Suprapubic skin (tissue), 4 donors: ENCODE measurements around the gene NT5C3B. TPM values are rescaled to one million over a fixed set of nuclear protein-coding genes. Genes with fewer than 3 reads are reported as not detected.
A peak's percentile ranks its signal among the peaks of the same experiment; 100 is the strongest.

Experiments
- DNase-seq, 2 donors: peaks; one replicate each; pipeline ENCODE4 v3.0.0-alpha.2; 2019; ENCODE audit warnings: low spot score in 2 of 2
- H3K27ac ChIP-seq: fragments of 200-600 bp; sonication (generic); one replicate; pipeline ENCODE4 v1.5.1; 2019
- H3K27me3 ChIP-seq: fragments of 200-600 bp; sonication (generic); one replicate; pipeline ENCODE4 v1.5.1; 2019
- H3K36me3 ChIP-seq: fragments of 200-600 bp; sonication (generic); one replicate; pipeline ENCODE4 v1.5.1; 2019
- H3K4me1 ChIP-seq: fragments of 200-600 bp; sonication (generic); one replicate; pipeline ENCODE4 v1.5.1; 2019
- H3K4me3 ChIP-seq: fragments of 200-600 bp; sonication (generic); one replicate; pipeline ENCODE4 v1.5.1; 2019; ENCODE audit warnings: mild to moderate bottlenecking
- H3K9me3 ChIP-seq: fragments of 200-600 bp; sonication (generic); one replicate; pipeline ENCODE4 v1.5.1; 2019
- CTCF ChIP-seq, 2 donors: fragments of 200-600 bp in 1 of 2; fragments of 450-650 bp in 1 of 2; sonication (generic) in 1 of 2; IDR thresholded peaks; one replicate each; pipeline ENCODE4 v1.5.1; 2016 to 2019; ENCODE audit warnings: antibody characterized with exemption in 2 of 2, mild to moderate bottlenecking in 1 of 2, moderate library complexity in 1 of 2
- EP300 ChIP-seq: sonication (generic); formaldehyde crosslinking; IDR thresholded peaks from one replicate; pipeline ENCODE4 v1.6.1; 2017; ENCODE audit warnings: antibody characterized with exemption
- POLR2A ChIP-seq, 2 donors: fragments of 450-650 bp; IDR thresholded peaks; one replicate each; pipeline ENCODE4 v1.6.1; 2017; ENCODE audit warnings: antibody characterized with exemption in 2 of 2, mild to moderate bottlenecking in 2 of 2, moderate library complexity in 2 of 2
- POLR2AphosphoS5 ChIP-seq, 3 donors: sonication (generic); formaldehyde crosslinking; IDR thresholded peaks; one replicate each; pipeline ENCODE4 v1.6.1; 2017; ENCODE audit warnings: antibody characterized with exemption in 3 of 3
- WGBS: methylation state at CpG from one replicate; pipeline ENCODE4 v1.1.5; 2018; 5-methylcytosine and 5-hydroxymethylcytosine counted together
- total RNA-seq, 4 donors: library from RNA; depleted of rRNA; stranded (reverse); fragments of >200 nt; gene quantifications; one replicate each; pipeline ENCODE4 v1.1.0, GENCODE V29; 2016

NT5C3B gene
- total RNA-seq, 4 donors from 2014 or later = 21.6 to 41.2 (median 30.7) TPM

- Histone ChIP-seq H3K4me3 (peak overlapping the region; percentile 31), H3K27me3 (no peaks in the 10 kb centered on the region), H3K9me3 (no peaks in the 10 kb centered on the region), H3K4me1 (peaks cover 67% of the 10 kb centered on the region), H3K27ac (peak overlapping the region; percentile 94), H3K36me3 (no peaks in the 10 kb centered on the region)
- no peak for TF ChIP-seq CTCF (IDR thresholded peaks at IDR 0.05)
- TF ChIP-seq POLR2AphosphoS5 (IDR thresholded peaks at IDR 0.05) = peak in 1 of 3 donors; percentile 66
- WGBS = 33% methylated on average over 15 of the region's 22 CpGs
- peak in 1 of 2 donors; percentile 76 for DNase-seq
These were observed 42.9 kb downstream of the NT5C3B start for GRCh38 chr17:41792845-41793783.

GRCh38 chr17:41787021-41787418 lies 49.0 kb downstream of the NT5C3B start:
- no peaks in the 10 kb centered on the region for H3K27me3 ChIP-seq
- WGBS = 21% methylated on average over 4 of the region's 4 CpGs
- peak overlapping the region; percentile 97 for H3K4me3 ChIP-seq
- H3K27ac ChIP-seq = peak overlapping the region; percentile 82
- H3K36me3 ChIP-seq = no peaks in the 10 kb centered on the region
- H3K4me1 ChIP-seq = peaks cover 78% of the 10 kb centered on the region
- DNase-seq = no peak
- no peaks in the 10 kb centered on the region for H3K9me3 ChIP-seq
- no peak for TF ChIP-seq POLR2A (IDR thresholded peaks at IDR 0.05)
- no peak for TF ChIP-seq CTCF (IDR thresholded peaks at IDR 0.05)
- no peak for TF ChIP-seq EP300
- TF ChIP-seq POLR2AphosphoS5 (IDR thresholded peaks at IDR 0.05) = no peak

GRCh38 chr17:41786227-41787020 lies 49.6 kb downstream of the NT5C3B start, which contains the start of gene JUP:
Gene JUP, minus strand, starts transcription at chr17:41786711. Its CDS starts 14,857 bp downstream, at chr17:41771854.
- no peak for TF ChIP-seq EP300
- TF ChIP-seq POLR2A (IDR thresholded peaks at IDR 0.05) = peak; percentile 88 to 93
- TF ChIP-seq POLR2AphosphoS5 (IDR thresholded peaks at IDR 0.05) = peak in 2 of 3 donors; percentile 9 to 79
- peak; percentile 27 to 58 for TF ChIP-seq CTCF (IDR thresholded peaks at IDR 0.05)
- Histone ChIP-seq H3K27ac (peak within 1 kb of the TSS; percentile 100), H3K4me1 (peaks cover 78% of the 10 kb centered on the region), H3K9me3 (no peaks in the 10 kb centered on the region), H3K4me3 (peak within 1 kb of the TSS; percentile 97), H3K36me3 (no peaks in the 10 kb centered on the region), H3K27me3 (no peaks in the 10 kb centered on the region)
- 9% methylated on average over 6 of the region's 79 CpGs for WGBS
- DNase-seq = peak; percentile 99 to 100

- TF ChIP-seq POLR2AphosphoS5 (IDR thresholded peaks at IDR 0.05) = peak in 2 of 3 donors; percentile 50 to 60
- TF ChIP-seq EP300 = no peak
- no peak for TF ChIP-seq CTCF (IDR thresholded peaks at IDR 0.05)
- H3K9me3 ChIP-seq = no peaks in the 10 kb centered on the region
- H3K27ac ChIP-seq = peak overlapping the region; percentile 100
- 0% methylated on average over 11 of the region's 22 CpGs for WGBS
- H3K4me1 ChIP-seq = peaks cover 78% of the 10 kb centered on the region
- peak overlapping the region; percentile 97 for H3K4me3 ChIP-seq
- no peaks in the 10 kb centered on the region for H3K36me3 ChIP-seq
- H3K27me3 ChIP-seq = no peaks in the 10 kb centered on the region
- peak; percentile 85 to 90 for DNase-seq
These were observed 50.2 kb downstream of the NT5C3B start for GRCh38 chr17:41785859-41786226.
